ENCODE data around the gene ATF6B.

DNA sequence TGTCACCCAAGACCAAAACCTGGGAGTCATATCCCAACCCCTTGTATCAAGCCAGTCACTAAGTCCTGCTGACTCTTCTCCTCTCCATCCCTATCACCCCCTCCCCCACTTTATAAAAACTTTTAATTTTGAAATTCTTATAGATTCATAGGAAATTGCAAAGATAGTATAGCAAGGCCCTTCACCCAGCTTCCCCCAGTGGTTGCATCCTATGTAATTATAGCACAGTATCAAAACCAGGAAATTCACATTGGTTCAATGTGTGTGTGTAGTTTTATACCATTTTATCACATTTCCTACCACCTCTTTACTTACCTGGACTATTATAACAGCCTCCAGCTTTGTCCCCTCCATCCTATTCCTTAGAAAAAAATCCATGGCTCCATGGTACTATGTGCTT is 30.0 kb upstream of the ATF6B start:
- TF ChIP-seq, protein P1, sequence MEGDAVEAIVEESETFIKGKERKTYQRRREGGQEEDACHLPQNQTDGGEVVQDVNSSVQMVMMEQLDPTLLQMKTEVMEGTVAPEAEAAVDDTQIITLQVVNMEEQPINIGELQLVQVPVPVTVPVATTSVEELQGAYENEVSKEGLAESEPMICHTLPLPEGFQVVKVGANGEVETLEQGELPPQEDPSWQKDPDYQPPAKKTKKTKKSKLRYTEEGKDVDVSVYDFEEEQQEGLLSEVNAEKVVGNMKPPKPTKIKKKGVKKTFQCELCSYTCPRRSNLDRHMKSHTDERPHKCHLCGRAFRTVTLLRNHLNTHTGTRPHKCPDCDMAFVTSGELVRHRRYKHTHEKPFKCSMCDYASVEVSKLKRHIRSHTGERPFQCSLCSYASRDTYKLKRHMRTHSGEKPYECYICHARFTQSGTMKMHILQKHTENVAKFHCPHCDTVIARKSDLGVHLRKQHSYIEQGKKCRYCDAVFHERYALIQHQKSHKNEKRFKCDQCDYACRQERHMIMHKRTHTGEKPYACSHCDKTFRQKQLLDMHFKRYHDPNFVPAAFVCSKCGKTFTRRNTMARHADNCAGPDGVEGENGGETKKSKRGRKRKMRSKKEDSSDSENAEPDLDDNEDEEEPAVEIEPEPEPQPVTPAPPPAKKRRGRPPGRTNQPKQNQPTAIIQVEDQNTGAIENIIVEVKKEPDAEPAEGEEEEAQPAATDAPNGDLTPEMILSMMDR (CRISPR knock-in tag; IDR thresholded peaks at IDR 0.05), result no peak
- TF ChIP-seq, protein P2, sequence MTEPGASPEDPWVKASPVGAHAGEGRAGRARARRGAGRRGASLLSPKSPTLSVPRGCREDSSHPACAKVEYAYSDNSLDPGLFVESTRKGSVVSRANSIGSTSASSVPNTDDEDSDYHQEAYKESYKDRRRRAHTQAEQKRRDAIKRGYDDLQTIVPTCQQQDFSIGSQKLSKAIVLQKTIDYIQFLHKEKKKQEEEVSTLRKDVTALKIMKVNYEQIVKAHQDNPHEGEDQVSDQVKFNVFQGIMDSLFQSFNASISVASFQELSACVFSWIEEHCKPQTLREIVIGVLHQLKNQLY (CRISPR knock-in tag; IDR thresholded peaks at IDR 0.05), result no peak
- TF ChIP-seq NR2C2 (CRISPR knock-in tag; IDR thresholded peaks at IDR 0.05; ENCODE audit: borderline replicate concordance), result no peak

Measured in HepG2 (cell line).